ENCODE measurements around the gene XNDC1N.

XNDC1N gene

GRCh38 chr11:71949034-71949433 is 20.6 kb upstream of the XNDC1N start:
- Histone ChIP-seq H3K36me3 (ENCODE audit: control insufficient read depth in 2 of 2, insufficient read depth in 2 of 2, low read length in 2 of 2) (no peaks in the 10 kb centered on the region), H3K27ac (ENCODE audit: low read length) (no peak overlapping the region), H3K4me1 (ENCODE audit: control insufficient read depth, insufficient read depth, low read length) (peaks cover 12% of the 10 kb centered on the region), H3K27me3 (ENCODE audit: control insufficient read depth in 1 of 2, insufficient read depth in 2 of 2, low read length in 2 of 2) (no peaks in the 10 kb centered on the region), H3K4me3 (ENCODE audit: low read length in 2 of 2) (no peak overlapping the region), H3K9me3 (ENCODE audit: control insufficient read depth in 2 of 2, low read length in 2 of 2) (no peaks in the 10 kb centered on the region), H3K9ac (ENCODE audit: low read length in 2 of 2) (no peak overlapping the region)

- no peak overlapping the region for H3K4me3 ChIP-seq (ENCODE audit: low read length in 2 of 2)
- no peak overlapping the region for H3K27ac ChIP-seq (ENCODE audit: low read length)
- H3K27me3 ChIP-seq (ENCODE audit: control insufficient read depth in 1 of 2, insufficient read depth in 2 of 2, low read length in 2 of 2) = no peaks in the 10 kb centered on the region
- no peaks in the 10 kb centered on the region for H3K36me3 ChIP-seq (ENCODE audit: control insufficient read depth in 2 of 2, insufficient read depth in 2 of 2, low read length in 2 of 2)
- peaks cover 12% of the 10 kb centered on the region for H3K4me1 ChIP-seq (ENCODE audit: control insufficient read depth, insufficient read depth, low read length)
- no peak overlapping the region for H3K9ac ChIP-seq (ENCODE audit: low read length in 2 of 2)
- H3K9me3 ChIP-seq (ENCODE audit: control insufficient read depth in 2 of 2, low read length in 2 of 2) = no peaks in the 10 kb centered on the region
Measured at GRCh38 chr11:71948314-71949027, 20.1 kb upstream of the XNDC1N start.

GRCh38 chr11:71947498-71947897 is 19.1 kb upstream of the XNDC1N start:
- Histone ChIP-seq H3K9ac (ENCODE audit: low read length in 2 of 2) (no peak overlapping the region), H3K4me1 (ENCODE audit: control insufficient read depth, insufficient read depth, low read length) (peaks cover 12% of the 10 kb centered on the region), H3K9me3 (ENCODE audit: control insufficient read depth in 2 of 2, low read length in 2 of 2) (no peaks in the 10 kb centered on the region), H3K4me3 (ENCODE audit: low read length in 2 of 2) (no peak overlapping the region), H3K27me3 (ENCODE audit: control insufficient read depth in 1 of 2, insufficient read depth in 2 of 2, low read length in 2 of 2) (no peaks in the 10 kb centered on the region), H3K36me3 (ENCODE audit: control insufficient read depth in 2 of 2, insufficient read depth in 2 of 2, low read length in 2 of 2) (no peaks in the 10 kb centered on the region), H3K27ac (ENCODE audit: low read length) (no peak overlapping the region)

- Histone ChIP-seq H3K4me1 (ENCODE audit: control insufficient read depth, insufficient read depth, low read length) (peaks cover 12% of the 10 kb centered on the region), H3K4me3 (ENCODE audit: low read length in 2 of 2) (no peak overlapping the region), H3K9ac (ENCODE audit: low read length in 2 of 2) (no peak overlapping the region), H3K36me3 (ENCODE audit: control insufficient read depth in 2 of 2, insufficient read depth in 2 of 2, low read length in 2 of 2) (no peaks in the 10 kb centered on the region), H3K27ac (ENCODE audit: low read length) (no peak overlapping the region), H3K27me3 (ENCODE audit: control insufficient read depth in 1 of 2, insufficient read depth in 2 of 2, low read length in 2 of 2) (no peaks in the 10 kb centered on the region), H3K9me3 (ENCODE audit: control insufficient read depth in 2 of 2, low read length in 2 of 2) (no peaks in the 10 kb centered on the region)
Measured at GRCh38 chr11:71946144-71946571, 17.8 kb upstream of the XNDC1N start.

GRCh38 chr11:71940561-71941219 is 12.3 kb upstream of the XNDC1N start:
- Histone ChIP-seq H3K4me3 (ENCODE audit: low read length in 2 of 2) (no peak overlapping the region), H3K27me3 (ENCODE audit: control insufficient read depth in 1 of 2, insufficient read depth in 2 of 2, low read length in 2 of 2) (no peaks in the 10 kb centered on the region), H3K36me3 (ENCODE audit: control insufficient read depth in 2 of 2, insufficient read depth in 2 of 2, low read length in 2 of 2) (no peaks in the 10 kb centered on the region)

GRCh38 chr11:71937826-71938225 is 9.4 kb upstream of the XNDC1N start:
- Histone ChIP-seq H3K4me1 (ENCODE audit: control insufficient read depth, insufficient read depth, low read length) (peaks cover 15% of the 10 kb centered on the region), H3K36me3 (ENCODE audit: control insufficient read depth in 2 of 2, insufficient read depth in 2 of 2, low read length in 2 of 2) (no peaks in the 10 kb centered on the region), H3K27me3 (ENCODE audit: control insufficient read depth in 1 of 2, insufficient read depth in 2 of 2, low read length in 2 of 2) (no peaks in the 10 kb centered on the region), H3K9ac (ENCODE audit: low read length in 2 of 2) (peak overlapping the region in 1 of 2 donors; percentile 21), H3K4me3 (ENCODE audit: low read length in 2 of 2) (no peak overlapping the region), H3K9me3 (ENCODE audit: control insufficient read depth in 2 of 2, low read length in 2 of 2) (no peaks in the 10 kb centered on the region), H3K27ac (ENCODE audit: low read length) (peak overlapping the region; percentile 82)

More at GRCh38 chr11:71940561-71941219, 12.3 kb upstream of the XNDC1N start:
- H3K4me1 ChIP-seq (ENCODE audit: control insufficient read depth, insufficient read depth, low read length) = peaks cover 11% of the 10 kb centered on the region
- H3K9me3 ChIP-seq (ENCODE audit: control insufficient read depth in 2 of 2, low read length in 2 of 2) = no peaks in the 10 kb centered on the region
- no peak overlapping the region for H3K27ac ChIP-seq (ENCODE audit: low read length)
- no peak overlapping the region for H3K9ac ChIP-seq (ENCODE audit: low read length in 2 of 2)

- Histone ChIP-seq H3K4me1 (ENCODE audit: control insufficient read depth, insufficient read depth, low read length) (peaks cover 15% of the 10 kb centered on the region), H3K9me3 (ENCODE audit: control insufficient read depth in 2 of 2, low read length in 2 of 2) (no peaks in the 10 kb centered on the region), H3K9ac (ENCODE audit: low read length in 2 of 2) (no peak overlapping the region), H3K27ac (ENCODE audit: low read length) (peak overlapping the region; percentile 82), H3K36me3 (ENCODE audit: control insufficient read depth in 2 of 2, insufficient read depth in 2 of 2, low read length in 2 of 2) (no peaks in the 10 kb centered on the region), H3K27me3 (ENCODE audit: control insufficient read depth in 1 of 2, insufficient read depth in 2 of 2, low read length in 2 of 2) (no peaks in the 10 kb centered on the region), H3K4me3 (ENCODE audit: low read length in 2 of 2) (no peak overlapping the region)
Measured at GRCh38 chr11:71936825-71937224, 8.4 kb upstream of the XNDC1N start.

- no peaks in the 10 kb centered on the region for H3K9me3 ChIP-seq (ENCODE audit: control insufficient read depth in 2 of 2, low read length in 2 of 2)
- peaks cover 12% of the 10 kb centered on the region for H3K4me1 ChIP-seq (ENCODE audit: control insufficient read depth, insufficient read depth, low read length)
- H3K36me3 ChIP-seq (ENCODE audit: control insufficient read depth in 2 of 2, insufficient read depth in 2 of 2, low read length in 2 of 2) = no peaks in the 10 kb centered on the region
- no peak overlapping the region for H3K27ac ChIP-seq (ENCODE audit: low read length)
- H3K27me3 ChIP-seq (ENCODE audit: control insufficient read depth in 1 of 2, insufficient read depth in 2 of 2, low read length in 2 of 2) = no peaks in the 10 kb centered on the region
- no peak overlapping the region for H3K4me3 ChIP-seq (ENCODE audit: low read length in 2 of 2)
- H3K9ac ChIP-seq (ENCODE audit: low read length in 2 of 2) = no peak overlapping the region
Measured at GRCh38 chr11:71935338-71935925, 7.0 kb upstream of the XNDC1N start.

GRCh38 chr11:71934213-71934612 is 5.8 kb upstream of the XNDC1N start:
- Histone ChIP-seq H3K27ac (ENCODE audit: low read length) (no peak overlapping the region), H3K9ac (ENCODE audit: low read length in 2 of 2) (no peak overlapping the region), H3K4me1 (ENCODE audit: control insufficient read depth, insufficient read depth, low read length) (peaks cover 20% of the 10 kb centered on the region), H3K9me3 (ENCODE audit: control insufficient read depth in 2 of 2, low read length in 2 of 2) (no peaks in the 10 kb centered on the region), H3K4me3 (ENCODE audit: low read length in 2 of 2) (no peak overlapping the region), H3K27me3 (ENCODE audit: control insufficient read depth in 1 of 2, insufficient read depth in 2 of 2, low read length in 2 of 2) (no peaks in the 10 kb centered on the region), H3K36me3 (ENCODE audit: control insufficient read depth in 2 of 2, insufficient read depth in 2 of 2, low read length in 2 of 2) (no peaks in the 10 kb centered on the region)

- H3K4me3 ChIP-seq (ENCODE audit: low read length in 2 of 2) = no peak overlapping the region
- H3K9me3 ChIP-seq (ENCODE audit: control insufficient read depth in 2 of 2, low read length in 2 of 2) = no peaks in the 10 kb centered on the region
- no peak overlapping the region for H3K27ac ChIP-seq (ENCODE audit: low read length)
- H3K9ac ChIP-seq (ENCODE audit: low read length in 2 of 2) = no peak overlapping the region
- no peaks in the 10 kb centered on the region for H3K36me3 ChIP-seq (ENCODE audit: control insufficient read depth in 2 of 2, insufficient read depth in 2 of 2, low read length in 2 of 2)
- no peaks in the 10 kb centered on the region for H3K27me3 ChIP-seq (ENCODE audit: control insufficient read depth in 1 of 2, insufficient read depth in 2 of 2, low read length in 2 of 2)
- H3K4me1 ChIP-seq (ENCODE audit: control insufficient read depth, insufficient read depth, low read length) = peaks cover 20% of the 10 kb centered on the region
Measured at GRCh38 chr11:71933141-71933933, 4.9 kb upstream of the XNDC1N start.

Measured in stomach smooth muscle (tissue), 2 donors.